NCI-H446 (cell line): ENCODE data around the gene BTAF1.
A peak's percentile ranks its signal among the peaks of the same experiment; 100 is the strongest.

Experiments
- DNase-seq, 2 experiments: peaks; one replicate each; lab custom pipeline; 2025; lab: John Stamatoyannopoulos, UW

BTAF1 gene

DNA sequence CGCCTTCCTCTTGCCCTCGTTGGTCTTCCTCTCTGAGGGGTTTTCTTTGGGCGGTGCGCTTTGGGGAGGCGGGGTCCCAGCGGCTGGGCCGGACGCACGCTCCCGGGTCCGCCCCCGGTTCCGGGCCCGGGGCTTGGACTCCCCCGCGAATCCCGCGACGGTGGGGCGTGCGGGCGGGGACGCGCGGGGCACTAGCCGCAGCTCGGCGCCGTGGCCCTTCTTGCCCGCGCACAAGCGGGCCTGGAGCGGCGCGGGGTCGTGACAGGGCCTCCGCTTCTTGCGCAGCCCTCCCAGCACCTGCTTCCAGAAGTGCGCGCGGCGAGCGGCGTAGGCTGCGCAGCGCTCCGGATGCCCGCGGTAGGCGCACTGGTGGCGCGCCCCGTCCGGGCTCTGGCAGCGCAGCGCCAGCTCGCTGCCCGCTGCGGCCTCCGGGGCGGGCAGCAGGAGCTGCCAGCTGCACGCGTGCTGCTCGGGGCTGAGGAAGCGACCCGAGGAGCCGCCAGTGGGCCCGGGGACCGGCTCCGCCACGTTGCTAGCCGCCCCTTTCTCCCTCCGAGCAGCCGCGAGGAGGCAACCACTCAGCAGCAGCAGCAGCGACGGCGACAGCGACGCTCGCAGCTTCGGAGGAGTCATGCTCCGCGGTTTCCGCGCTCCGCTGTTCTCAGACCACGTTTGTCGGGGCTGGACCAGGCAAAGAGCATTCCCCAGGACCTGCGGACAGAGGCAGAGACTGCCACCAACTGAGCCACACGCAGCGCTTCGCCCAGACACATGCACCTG is 15.0 kb upstream of the BTAF1 start:
- peak in 1 of 2 experiments; percentile 66 for DNase-seq

DNA sequence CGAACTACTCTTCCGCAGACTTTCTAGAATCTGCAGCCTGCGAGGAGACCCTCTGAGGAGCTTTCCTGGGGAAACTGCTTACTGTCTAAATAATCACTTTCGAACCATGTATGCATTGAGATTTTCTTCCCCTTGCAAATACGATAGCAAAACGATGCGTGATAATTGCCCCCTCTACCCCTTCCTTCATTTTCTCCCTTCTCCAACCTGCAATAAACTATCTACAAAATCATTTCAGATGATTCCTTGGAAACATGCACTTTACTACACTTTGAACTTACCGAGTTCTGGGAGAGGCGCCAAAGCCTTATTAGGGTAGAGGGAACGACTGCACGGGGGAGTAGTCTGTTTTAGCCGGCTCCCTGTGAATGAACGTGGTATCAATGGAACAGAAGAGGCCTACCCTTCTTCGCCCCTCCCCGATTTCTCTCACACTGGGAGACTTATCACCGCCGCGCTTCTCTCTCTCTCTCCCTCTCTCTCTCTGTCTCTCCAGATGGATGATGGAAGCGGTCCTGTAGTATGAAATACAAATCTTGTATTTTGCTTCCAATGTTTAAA is 14.4 kb upstream of the BTAF1 start, which contains the start of gene FGFBP3:
Gene FGFBP3 (minus strand): TSS at position 370 of the 561 bp plus-strand sequence. CDS start 517 bp downstream, outside the sequence.
- peak; percentile 36 to 70 for DNase-seq

DNA sequence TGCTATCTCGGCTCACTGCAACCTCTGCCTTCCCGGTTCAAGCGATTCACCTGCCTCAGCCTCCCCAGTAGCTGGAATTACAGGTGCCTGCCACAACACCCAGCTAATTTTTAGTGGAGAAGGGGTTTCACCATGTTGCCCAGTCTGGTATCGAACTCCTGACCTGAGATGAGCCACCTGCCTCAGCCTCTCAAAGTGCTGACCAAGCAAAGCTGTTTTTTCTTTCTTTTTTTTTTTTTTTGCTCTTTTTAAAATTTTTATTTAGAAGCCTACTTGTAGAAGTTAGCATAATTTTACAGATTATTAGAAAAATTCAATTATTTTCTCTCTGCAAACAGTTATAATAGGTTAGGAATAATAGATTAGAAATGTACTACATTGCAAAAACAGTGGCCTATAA is 13.1 kb upstream of the BTAF1 start:
- no peak for DNase-seq

DNA sequence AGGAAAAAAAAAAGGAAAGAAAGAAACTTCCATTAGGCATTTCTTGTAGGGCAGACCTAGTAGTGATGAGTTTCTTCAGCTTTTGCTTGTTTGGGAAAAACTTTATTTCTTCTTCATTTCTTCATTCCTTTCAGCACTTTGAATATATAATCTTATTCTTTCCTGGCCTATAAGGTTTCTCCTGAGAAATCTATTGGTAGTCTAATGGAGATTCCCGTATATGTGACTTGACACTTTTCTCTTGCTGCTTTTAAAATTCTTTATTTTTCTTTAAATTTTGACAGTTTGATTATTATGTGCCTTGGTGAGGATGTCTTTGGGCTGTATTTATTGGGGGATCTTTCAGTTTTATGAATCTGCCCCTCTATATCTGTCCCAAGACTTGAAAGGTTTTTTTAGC is 3.9 kb upstream of the BTAF1 start:
- no peak for DNase-seq

DNA sequence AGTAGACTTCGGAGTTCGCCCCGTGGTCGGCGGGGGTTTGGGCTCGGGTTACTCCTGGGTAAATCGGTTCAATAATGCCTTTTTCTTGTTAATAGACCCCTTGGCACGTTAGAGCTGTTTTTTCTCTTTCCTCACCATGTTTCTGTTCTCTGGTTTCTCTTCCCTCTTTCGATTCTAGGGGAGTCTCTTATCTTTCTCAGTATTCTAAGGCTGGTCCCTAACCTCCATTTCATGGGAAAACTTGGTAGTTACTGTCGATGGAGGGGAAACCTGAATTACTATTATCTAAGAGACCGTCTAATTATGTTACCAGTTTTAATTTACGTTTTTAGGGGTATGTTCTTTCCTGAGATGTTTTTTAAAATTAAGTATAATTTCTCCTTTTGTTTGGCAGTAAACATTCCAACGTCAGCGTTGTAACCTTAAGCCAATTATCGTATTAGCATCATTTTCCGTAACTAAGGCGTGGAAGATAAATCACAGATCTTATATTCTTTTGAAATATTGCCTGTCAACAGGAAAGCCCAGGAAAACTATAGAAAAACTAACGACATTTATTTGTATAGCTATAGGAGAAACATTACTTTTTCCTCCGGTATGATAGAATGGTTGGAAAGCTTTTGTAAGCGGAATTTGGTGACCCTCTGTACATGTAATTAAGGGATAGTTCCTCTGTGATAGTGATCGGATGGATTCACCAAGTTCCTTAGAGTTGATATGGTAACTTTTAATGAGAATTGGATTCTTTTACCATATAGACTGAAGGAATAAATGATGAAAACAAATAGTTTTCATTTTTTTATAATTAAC is 847 bp downstream of the BTAF1 start:
- DNase-seq = no peak

DNA sequence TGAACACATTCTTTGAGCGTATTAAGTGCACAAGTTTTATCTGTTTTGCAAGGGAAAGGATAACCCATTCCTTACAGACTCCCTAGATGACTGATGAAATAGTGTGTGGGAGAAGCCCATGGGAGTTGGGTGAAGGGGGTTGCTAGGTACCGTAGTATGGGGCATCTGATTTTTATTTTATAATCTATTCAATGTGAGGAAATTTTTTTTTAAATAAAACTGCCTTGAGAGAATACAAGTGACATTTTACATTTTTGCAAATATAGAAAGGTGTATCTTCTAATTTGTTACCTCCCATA is 1.4 kb downstream of the BTAF1 start:
- no peak for DNase-seq

DNA sequence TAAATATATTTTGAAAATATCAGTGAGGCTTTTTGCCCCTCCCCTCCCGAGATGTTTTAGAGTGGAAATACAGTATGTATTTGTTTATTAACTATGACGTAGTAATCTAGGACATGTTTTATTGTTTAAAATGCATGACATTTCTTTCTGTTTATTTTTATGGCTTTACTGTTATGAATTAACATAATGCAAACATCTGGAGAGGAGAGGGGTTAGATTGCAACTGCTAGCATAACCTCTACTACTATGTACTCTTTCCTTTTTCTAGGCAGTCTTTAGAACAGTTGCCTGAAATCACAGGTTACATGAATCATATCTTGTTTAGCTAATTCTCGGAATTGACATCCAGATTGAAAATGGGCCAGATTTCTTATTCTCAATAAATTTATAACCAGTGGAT is 7.4 kb downstream of the BTAF1 start:
- DNase-seq = no peak

DNA sequence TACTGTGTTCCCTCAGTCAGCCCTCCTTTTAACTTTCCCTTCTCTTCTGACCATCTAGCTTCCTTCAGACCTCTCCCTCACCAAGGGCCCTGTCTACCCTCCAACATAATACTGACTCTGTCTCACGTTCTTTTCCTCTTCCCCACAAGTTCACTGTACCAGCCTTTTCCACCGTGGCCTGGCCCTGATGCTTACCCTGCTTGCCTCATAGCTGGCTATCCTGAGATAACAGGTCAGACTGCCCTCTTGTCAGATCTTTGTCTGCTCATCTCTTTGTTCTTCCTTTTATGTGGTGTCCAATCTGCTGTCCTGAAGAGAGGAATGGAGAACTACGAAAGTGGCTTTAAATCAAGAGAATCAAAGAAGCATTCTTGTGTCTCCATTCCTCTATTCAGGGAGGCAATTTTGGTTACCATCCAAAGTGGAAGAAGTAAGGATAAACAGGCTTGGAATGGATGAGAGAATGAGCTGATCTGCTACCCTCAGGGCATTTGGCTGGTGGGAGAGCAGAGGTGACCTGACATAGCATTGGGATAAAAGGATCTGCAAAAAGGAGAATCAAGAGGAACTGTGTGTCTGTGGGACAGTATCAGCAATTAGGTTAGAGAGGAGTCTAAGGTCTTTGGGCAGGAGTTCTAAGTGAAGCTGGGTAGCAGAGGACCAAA is 8.1 kb downstream of the BTAF1 start:
- no peak for DNase-seq

DNA sequence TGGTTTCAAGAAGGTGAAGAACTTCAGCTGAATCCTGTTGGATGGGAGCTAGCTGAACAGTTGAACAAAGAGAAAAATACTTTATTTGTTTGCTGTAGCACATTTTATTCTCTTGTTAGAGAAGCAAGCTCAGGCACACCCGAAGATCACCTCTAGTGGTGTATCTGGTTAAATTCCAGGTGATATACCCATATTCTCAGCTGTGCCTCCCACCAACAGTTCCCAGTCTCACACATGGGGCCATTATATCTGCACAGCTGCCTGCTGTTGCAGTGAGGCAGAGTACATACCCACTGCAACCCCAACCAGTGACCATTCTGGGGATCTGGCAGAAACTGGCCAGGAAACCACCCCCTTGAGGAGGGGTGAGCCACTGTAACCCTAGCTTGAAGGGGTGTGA is 9.2 kb downstream of the BTAF1 start:
- no peak for DNase-seq

DNA sequence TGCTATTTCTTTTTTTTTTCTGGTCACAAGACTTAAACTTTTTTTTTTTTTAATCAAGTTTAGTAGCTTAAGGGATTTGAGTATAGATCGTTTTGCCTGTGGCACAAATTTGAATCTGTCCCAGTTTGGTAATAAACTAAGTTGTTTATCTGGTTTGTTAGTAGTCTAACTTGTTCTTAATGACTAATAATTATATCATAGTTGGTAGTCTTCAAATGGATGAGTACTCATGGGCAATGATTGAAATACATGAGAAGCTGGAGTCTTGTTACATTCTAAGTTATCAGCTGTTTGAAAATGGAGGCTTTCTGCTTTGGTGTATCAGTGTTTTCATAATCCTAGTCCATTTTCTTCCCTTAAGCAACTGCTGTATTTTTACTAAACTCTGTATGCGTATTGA is 12.3 kb downstream of the BTAF1 start:
- no peak for DNase-seq

DNA sequence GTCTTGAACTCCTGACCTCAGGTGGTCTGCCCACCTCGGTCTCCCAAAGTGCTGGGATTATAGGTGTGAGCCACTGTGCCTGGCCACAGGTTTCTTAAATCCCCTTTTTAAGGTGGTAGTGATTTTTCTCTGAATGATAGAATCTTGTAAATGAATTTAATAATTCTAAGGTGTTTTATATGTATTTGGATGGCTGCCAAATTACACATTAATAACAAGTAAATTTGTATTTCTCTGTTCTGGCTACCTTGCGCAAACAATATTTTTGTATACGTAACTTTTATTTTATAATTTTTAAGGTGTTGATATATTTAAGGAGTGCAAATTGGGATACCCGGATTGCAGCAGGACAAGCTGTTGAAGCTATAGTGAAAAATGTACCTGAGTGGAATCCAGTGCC is 16.1 kb downstream of the BTAF1 start:
- no peak for DNase-seq

DNA sequence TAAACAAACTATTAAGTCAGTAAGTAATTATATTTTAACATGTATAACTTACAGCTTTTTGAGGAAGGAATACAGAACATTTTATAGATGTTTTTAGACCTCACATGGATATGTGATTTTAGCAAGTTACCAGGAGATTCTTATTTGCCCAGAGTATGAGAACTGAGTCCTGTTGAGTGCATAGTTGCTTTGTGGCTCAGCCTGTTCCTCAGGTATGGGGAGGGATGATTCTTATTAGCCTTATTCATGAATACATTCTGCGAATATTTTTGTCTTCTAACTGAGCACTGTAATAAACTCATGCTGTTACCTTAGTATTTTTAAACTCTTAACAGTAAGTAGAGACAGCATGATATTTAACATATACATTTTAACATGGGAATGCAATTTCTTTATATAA is 17.9 kb downstream of the BTAF1 start:
- no peak for DNase-seq

DNA sequence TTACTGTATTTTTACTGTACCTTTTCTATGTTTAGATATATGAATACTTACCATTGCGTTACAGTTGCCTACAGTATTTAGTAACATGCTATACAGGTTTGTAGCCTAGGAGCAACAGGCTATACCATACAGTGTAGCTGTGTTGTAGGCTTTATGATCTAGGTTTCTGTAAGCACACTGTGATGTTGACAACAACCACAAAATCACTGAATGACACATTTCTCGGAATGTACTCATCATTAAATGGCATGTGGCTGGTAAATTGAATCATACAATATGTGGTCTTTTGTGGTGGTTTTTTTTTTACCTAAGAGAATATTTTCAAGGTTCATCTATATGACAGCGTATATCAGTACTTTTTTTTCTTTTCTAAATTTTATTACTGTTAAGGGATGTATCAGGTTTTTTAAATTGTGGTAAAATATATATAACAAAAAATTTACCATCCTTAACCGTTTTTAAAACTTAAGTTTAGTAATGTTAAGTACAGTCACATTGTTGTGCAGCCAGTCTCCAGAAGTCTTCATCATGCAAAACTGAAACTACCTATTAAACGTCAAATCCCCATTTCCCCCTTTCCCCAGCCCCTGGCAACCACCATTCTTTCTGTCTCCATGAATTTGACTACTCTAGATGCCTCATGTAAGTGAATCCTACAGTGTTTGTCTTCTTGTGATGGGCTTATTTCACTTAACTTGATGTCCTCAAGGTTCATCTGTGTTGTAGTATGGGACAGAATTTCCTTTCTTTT is 21.5 kb downstream of the BTAF1 start:
- DNase-seq = no peak

DNA sequence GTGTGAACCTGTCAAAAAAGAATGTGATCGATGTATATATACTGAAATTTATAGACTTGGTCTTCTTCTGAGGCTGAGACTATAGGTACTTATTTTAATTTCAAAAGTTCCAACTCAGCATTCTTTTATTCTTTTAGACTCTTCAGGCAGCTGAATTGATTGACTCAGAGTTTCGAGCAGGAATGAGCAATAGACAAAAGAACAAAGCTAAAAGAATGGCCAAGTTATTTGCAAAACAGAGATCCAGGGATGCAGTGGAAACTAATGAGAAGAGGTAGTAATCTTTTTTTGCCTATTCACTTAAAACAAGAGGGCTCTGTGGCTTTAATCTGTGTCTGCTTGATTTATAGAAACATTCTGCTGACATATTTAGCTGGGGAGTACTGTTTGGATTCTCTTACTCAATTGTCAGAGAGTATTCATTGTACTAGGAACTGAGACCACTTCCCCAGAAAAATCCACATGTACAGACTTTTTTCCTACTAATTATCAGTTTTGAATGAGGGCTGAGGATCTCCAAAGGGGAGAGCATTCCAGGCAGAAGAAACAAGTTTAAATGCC is 30.1 kb downstream of the BTAF1 start:
- no peak for DNase-seq

DNA sequence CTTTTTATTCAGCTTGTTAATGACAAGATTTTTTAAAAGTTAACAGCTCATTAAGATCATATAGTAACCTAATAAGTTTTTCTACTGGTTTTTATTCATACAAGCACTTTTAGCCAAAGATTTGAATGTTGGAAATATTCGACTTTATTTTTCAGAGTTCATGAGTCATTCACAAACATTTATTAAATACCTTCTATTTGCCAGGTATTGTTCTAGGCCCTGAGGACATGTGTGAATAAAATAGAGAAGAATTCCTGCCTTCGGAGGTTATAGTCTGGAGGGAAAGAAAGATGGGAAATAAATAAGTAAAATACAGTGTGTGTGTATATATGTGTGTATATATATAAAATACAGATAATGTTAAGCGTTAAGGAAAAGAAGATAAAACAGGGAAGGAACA is 31.5 kb downstream of the BTAF1 start:
- DNase-seq = no peak

DNA sequence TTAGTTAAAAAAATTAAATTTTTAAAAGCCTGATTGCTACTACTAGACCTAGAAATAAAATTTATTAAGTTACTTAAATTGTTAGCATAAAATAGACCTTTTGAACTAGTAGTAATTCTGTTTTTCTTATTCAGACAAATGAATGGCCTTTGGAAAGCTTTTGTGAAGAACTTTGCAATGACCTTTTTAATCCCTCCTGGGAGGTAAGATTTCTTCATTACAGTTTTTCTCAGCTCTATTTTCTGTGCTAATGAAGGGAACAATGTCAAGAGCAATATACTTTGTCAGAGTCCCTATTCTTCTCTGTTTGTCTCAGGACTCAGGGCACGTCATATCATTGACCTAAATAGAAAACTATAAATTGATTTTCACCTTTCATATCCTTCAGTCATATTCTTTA is 33.5 kb downstream of the BTAF1 start:
- DNase-seq = no peak

DNA sequence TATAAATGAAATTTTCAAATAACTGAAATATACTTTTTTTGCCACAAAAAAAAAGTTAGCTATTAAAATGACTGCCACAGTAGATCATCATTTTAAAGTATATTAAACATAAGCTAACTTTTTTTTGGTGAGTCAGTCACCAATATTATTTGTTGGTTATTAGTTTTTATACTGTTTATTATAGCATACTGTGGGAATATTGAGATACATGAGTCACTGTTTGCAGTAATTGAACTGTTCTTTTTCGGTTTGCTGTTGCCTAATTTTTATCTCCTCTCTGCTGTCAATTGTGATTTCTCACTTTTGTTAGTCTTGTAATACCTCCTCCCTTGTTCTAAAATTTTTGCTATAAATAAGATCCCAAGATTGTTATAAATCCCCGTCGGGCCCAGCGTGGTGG is 45.7 kb downstream of the BTAF1 start:
- no peak for DNase-seq

DNA sequence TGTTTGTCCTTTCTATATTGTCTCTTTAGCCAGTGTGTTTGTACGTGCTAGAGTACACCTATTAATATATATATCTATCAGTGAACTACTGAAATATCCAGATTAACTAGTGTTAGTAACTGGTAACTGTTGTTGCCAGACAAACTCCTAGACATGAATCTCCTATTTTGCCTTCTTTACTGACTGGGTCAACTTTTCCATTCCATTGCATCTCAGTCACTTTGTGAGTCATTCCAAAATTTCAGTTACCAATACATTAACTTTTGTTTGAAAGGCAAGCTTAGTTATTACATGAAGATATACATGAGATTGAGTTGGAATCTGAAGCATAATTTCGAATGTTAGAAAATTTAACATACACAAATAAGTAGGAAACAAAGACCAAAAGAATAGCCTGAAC is 51.4 kb downstream of the BTAF1 start:
- DNase-seq = no peak

DNA sequence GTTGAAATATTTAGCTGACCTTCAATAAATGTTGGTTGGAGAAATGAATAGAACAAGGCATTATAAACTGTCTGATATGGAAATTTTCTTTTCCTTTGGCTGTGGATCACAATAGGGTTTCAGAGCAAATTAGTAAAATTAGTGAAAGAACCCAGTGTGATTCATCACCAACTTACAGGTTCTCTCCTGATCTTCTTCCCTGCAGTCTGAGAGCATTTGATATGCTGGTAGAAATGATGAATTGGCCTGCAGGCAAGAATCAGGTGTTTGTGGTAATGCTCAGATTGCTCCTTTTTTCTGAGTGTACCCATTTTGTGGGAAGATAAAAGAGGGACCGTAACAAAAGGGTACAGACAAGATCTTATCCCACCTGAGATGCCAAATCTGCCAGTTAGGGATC is 51.9 kb downstream of the BTAF1 start:
- no peak for DNase-seq

DNA sequence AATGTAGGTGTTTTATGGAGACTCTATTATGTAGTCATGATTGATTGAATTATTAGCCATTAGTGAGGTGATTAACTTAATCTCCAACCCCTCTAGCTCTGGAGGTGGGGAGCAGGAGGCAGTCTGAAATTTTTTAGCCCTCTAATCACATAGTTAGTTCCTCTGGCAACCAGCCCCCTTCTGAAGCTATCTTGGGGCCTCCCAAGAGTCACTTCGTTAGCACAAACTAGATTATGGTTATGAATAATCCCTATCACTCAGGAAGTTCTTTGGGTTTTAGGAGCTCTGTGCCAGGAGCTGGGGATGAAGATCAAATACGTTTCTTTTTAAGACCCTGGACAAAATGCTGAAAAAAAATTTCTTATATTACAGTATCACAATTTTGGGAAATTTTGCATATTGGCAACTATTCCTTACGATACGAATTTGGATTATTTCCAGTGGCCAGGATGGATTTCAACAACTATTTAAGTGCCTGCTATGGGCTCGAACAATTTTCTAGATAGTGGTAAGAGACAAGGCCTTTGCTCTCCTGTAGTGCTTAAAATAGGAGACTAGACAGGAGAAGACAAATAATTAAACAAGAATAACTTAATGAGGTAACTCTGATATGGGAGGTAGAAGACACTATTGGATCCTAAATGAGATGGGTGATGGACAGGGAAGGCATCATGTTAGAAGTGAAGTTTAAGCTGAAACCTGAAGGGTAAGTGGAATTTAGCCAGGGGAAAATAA is 52.9 kb downstream of the BTAF1 start:
- no peak for DNase-seq

DNA sequence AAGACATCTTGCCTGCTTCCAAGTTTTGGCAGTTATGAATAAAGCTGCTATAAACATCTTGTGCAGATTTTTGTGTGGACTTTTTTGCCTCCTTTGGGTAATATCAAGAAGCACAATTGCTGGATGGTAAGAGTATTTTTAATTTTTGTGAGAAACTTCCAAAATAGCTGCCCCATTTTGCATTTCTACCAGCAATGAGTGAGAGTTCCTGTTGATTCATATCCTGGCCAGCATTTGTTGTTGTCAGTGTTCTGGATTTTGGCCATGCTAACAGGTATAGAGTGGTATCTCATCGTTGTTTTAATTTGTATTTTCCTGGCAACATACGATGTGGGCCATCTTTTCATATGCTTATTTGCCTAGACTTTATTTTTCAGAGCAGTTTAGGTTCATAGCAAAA is 53.9 kb downstream of the BTAF1 start:
- DNase-seq = no peak
